ENCODE results near the gene SLC26A2. TPM values are rescaled to one million over a fixed set of nuclear protein-coding genes. Genes with fewer than 3 reads are reported as not detected.
"Not testable (repeated sequence)": the region's sequence is repeated elsewhere in the genome, so short reads cannot be mapped to it uniquely, and the experiment has no call there.

The SLC26A2 gene
- total and polyA plus RNA-seq, 3 donors from 2014 or later = 7.4 to 16.3 (median 13.5) TPM

- no peak for DNase-seq
- no peaks in the 10 kb centered on the region for H3K36me3 ChIP-seq (ENCODE audit: low read depth, missing control alignments)
- intact Hi-C loops (cut with DNase I; ENCODE audit: low total_unique reads) = no loop called here
Observed at GRCh38 chr5:150024346-150024984, 63.9 kb downstream of the SLC26A2 start.

DNA sequence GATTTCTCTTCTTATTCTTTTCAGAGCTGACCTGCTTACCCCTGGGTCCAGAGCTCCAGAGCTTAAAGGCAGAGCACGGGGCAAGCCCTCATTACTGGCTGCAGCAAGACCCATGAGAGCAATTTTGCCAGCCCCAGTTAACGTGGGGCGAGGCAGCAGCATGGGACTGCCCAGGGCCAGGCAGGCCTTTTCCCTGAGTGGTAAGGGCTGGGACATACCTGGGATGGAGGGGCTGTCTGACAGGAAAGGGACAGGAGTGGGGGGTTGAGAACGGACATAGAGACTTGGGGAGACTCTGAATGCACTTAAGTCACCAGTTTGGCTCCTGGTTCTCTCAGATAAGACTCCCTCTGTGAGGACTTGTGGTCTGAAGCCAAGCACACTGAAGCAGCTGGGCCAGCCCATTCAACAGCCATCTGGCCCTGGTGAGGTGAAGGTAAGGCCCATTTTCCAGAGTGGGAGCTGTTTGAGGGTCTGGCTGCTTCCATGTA, 66.2 kb downstream of the SLC26A2 start:
- no peaks in the 10 kb centered on the region for H3K9me3 ChIP-seq
- WGBS, 2 donors = 81 to 83% methylated on average over 4 of the region's 4 CpGs
- no peak overlapping the region for H3K27ac ChIP-seq
- H3K27me3 ChIP-seq = no peaks in the 10 kb centered on the region
- TF ChIP-seq, protein P1, sequence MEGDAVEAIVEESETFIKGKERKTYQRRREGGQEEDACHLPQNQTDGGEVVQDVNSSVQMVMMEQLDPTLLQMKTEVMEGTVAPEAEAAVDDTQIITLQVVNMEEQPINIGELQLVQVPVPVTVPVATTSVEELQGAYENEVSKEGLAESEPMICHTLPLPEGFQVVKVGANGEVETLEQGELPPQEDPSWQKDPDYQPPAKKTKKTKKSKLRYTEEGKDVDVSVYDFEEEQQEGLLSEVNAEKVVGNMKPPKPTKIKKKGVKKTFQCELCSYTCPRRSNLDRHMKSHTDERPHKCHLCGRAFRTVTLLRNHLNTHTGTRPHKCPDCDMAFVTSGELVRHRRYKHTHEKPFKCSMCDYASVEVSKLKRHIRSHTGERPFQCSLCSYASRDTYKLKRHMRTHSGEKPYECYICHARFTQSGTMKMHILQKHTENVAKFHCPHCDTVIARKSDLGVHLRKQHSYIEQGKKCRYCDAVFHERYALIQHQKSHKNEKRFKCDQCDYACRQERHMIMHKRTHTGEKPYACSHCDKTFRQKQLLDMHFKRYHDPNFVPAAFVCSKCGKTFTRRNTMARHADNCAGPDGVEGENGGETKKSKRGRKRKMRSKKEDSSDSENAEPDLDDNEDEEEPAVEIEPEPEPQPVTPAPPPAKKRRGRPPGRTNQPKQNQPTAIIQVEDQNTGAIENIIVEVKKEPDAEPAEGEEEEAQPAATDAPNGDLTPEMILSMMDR (IDR thresholded peaks at IDR 0.05) = no peak
- no peak for TF ChIP-seq POLR2A (IDR thresholded peaks at IDR 0.05)
- H3K4me1 ChIP-seq = no peaks in the 10 kb centered on the region
- no peak for DNase-seq
- no peaks in the 10 kb centered on the region for H3K36me3 ChIP-seq (ENCODE audit: low read depth, missing control alignments)
- no peak overlapping the region for H3K4me3 ChIP-seq
- intact Hi-C loops (cut with DNase I; ENCODE audit: low total_unique reads) = no loop called here

More at GRCh38 chr5:150024346-150024984, 63.9 kb downstream of the SLC26A2 start:
- Histone ChIP-seq H3K27ac (no peak overlapping the region), H3K4me1 (no peaks in the 10 kb centered on the region), H3K4me3 (no peak overlapping the region), H3K9me3 (no peaks in the 10 kb centered on the region), H3K27me3 (no peaks in the 10 kb centered on the region)
- 63 to 72% methylated on average over 9 of the region's 9 CpGs for WGBS, 2 donors
- TF ChIP-seq, protein P1 (IDR thresholded peaks at IDR 0.05) = no peak
- TF ChIP-seq POLR2A (IDR thresholded peaks at IDR 0.05) = no peak

- H3K9me3 ChIP-seq; H3K36me3 ChIP-seq (ENCODE audit: low read depth, missing control alignments); DNase-seq; H3K27ac ChIP-seq; H3K4me3 ChIP-seq; H3K27me3 ChIP-seq; intact Hi-C loops (cut with DNase I; ENCODE audit: low total_unique reads); H3K4me1 ChIP-seq: not testable (repeated sequence)
- 71 to 76% methylated on average over 1 of the region's 1 CpG for WGBS, 2 donors
Observed at GRCh38 chr5:150028047-150028446, 67.5 kb downstream of the SLC26A2 start.

DNA sequence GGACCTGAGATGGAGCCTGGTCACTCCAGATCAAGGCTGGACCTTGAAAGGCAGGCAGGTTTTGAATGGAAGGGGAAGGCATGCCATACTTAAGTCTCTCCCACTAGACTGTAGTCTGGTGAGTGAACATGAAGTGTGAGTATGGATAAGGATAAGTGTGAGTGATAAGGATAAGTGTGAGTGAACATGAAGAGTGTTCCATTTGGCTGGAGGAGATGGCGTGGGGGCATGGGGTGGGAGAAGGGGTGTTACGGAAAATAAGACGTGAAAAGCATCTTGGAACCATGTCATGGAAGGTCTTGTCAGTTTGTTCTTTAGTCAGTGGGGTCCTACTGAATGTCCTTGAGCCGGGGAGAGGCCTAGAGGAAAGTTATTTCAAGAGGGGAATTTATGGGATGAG, 72.8 kb downstream of the SLC26A2 start:
- intact Hi-C loops (cut with DNase I; ENCODE audit: low total_unique reads) = no loop called here
- WGBS, 2 donors = 87 to 97% methylated on average over 4 of the region's 4 CpGs
- Histone ChIP-seq H3K36me3 (ENCODE audit: low read depth, missing control alignments) (no peaks in the 10 kb centered on the region), H3K27ac (no peak overlapping the region), H3K4me1 (no peaks in the 10 kb centered on the region), H3K9me3 (no peaks in the 10 kb centered on the region), H3K4me3 (no peak overlapping the region), H3K27me3 (no peaks in the 10 kb centered on the region)
- TF ChIP-seq POLR2A (IDR thresholded peaks at IDR 0.05) = no peak
- TF ChIP-seq, protein P1 (IDR thresholded peaks at IDR 0.05) = no peak
- DNase-seq = no peak

- TF ChIP-seq, protein P1 (IDR thresholded peaks at IDR 0.05) = no peak
- no peak for TF ChIP-seq POLR2A (IDR thresholded peaks at IDR 0.05)
- intact Hi-C loops (cut with DNase I; ENCODE audit: low total_unique reads) = no loop called here
- Histone ChIP-seq H3K27me3 (no peaks in the 10 kb centered on the region), H3K27ac (no peak overlapping the region), H3K4me1 (no peaks in the 10 kb centered on the region), H3K36me3 (ENCODE audit: low read depth, missing control alignments) (no peaks in the 10 kb centered on the region), H3K9me3 (no peaks in the 10 kb centered on the region), H3K4me3 (no peak overlapping the region)
- no peak for DNase-seq
- 69 to 71% methylated on average over 4 of the region's 4 CpGs for WGBS, 2 donors
Observed at GRCh38 chr5:150034662-150035061, 74.1 kb downstream of the SLC26A2 start.
